OCI-LY1 (cell line): Measurements from ENCODE around the gene CBLB.

Experiments
- H2AFZ ChIP-seq: fragments of 200-600 bp; sonication (generic), shearing (Covaris generic); 2 replicates; pipeline ENCODE4 v1.6.0; 2014; ENCODE audit warnings: antibody characterized with exemption, mild to moderate bottlenecking, low read length
- H3F3A ChIP-seq: fragments of 200-600 bp; sonication (generic), shearing (Covaris generic); 2 replicates; pipeline ENCODE4 v1.6.0; 2014; ENCODE audit warnings: mild to moderate bottlenecking, antibody characterized with exemption, low read length, moderate library complexity; ENCODE audit not compliant: insufficient read depth
- H3K27ac ChIP-seq: fragments of 200-600 bp; sonication (generic); 2 replicates; pipeline ENCODE4 v1.5.1; 2014; ENCODE audit warnings: low read length, mixed run types, mild to moderate bottlenecking, low read depth; ENCODE audit not compliant: poor library complexity, severe bottlenecking
- H3K27me3 ChIP-seq: fragments of 200-600 bp; sonication (generic); 2 replicates; pipeline ENCODE4 v1.6.0; 2014; ENCODE audit warnings: antibody characterized with exemption, mild to moderate bottlenecking, low read length, moderate library complexity; ENCODE audit not compliant: insufficient read depth
- H3K36me3 ChIP-seq: fragments of 200-600 bp; sonication (generic); 2 replicates; pipeline ENCODE4 v1.6.1; 2014; ENCODE audit warnings: mild to moderate bottlenecking, antibody characterized with exemption, low read length, moderate library complexity, mixed read lengths; ENCODE audit not compliant: insufficient read depth
- H3K4me1 ChIP-seq: fragments of 200-600 bp; sonication (generic); 2 replicates; pipeline ENCODE4 v1.5.1; 2014; ENCODE audit warnings: mild to moderate bottlenecking, low read length, moderate library complexity; ENCODE audit not compliant: insufficient read depth, severe bottlenecking
- H3K4me2 ChIP-seq: fragments of 200-600 bp; sonication (generic), shearing (Covaris generic); 2 replicates; pipeline ENCODE4 v1.6.1; 2014; ENCODE audit warnings: low read length
- H3K4me3 ChIP-seq: fragments of 200-600 bp; sonication (generic); 2 replicates; pipeline ENCODE4 v1.5.1; 2014; ENCODE audit warnings: low read length, low read depth, mild to moderate bottlenecking, mixed read lengths; ENCODE audit not compliant: poor library complexity, severe bottlenecking
- H3K79me2 ChIP-seq: fragments of 200-600 bp; shearing (Covaris generic); 2 replicates; pipeline ENCODE4 v1.6.1; 2016; ENCODE audit warnings: mixed run types, low read length, mixed read lengths; ENCODE audit not compliant: insufficient read depth
- H3K9ac ChIP-seq: fragments of 200-600 bp; sonication (generic), shearing (Covaris generic); 2 replicates; pipeline ENCODE4 v1.6.1; 2014; ENCODE audit warnings: mild to moderate bottlenecking, low read length, mixed read lengths
- H3K9me2 ChIP-seq: fragments of 200-600 bp; sonication (generic), shearing (Covaris generic); 2 replicates; pipeline ENCODE4 v1.6.1; 2014; ENCODE audit warnings: low read depth, mild to moderate bottlenecking, low read length, mixed read lengths
- H3K9me3 ChIP-seq: fragments of 200-600 bp; shearing (Covaris generic); 2 replicates; pipeline ENCODE4 v1.6.1; 2014; ENCODE audit warnings: low read length, mixed read lengths
- H4K20me1 ChIP-seq: fragments of 200-600 bp; sonication (generic), shearing (Covaris generic); 2 replicates; pipeline ENCODE4 v1.6.0; 2016; ENCODE audit warnings: mild to moderate bottlenecking, low read length; ENCODE audit not compliant: insufficient read depth
- CTCF ChIP-seq: fragments of 200-600 bp; sonication (generic), shearing (Covaris generic); IDR thresholded peaks from 2 replicates; pipeline ENCODE4 v1.5.1; 2017; ENCODE audit warnings: mild to moderate bottlenecking, antibody characterized with exemption, low read length, moderate library complexity, mixed read lengths
- EZH2 ChIP-seq: fragments of 200-600 bp; sonication (generic), shearing (Covaris generic); IDR thresholded peaks from 2 replicates; pipeline ENCODE4 v1.8.0; 2017; ENCODE audit warnings: borderline replicate concordance, mixed run types, mild to moderate bottlenecking, antibody characterized with exemption, low read length, moderate library complexity, mixed read lengths

CBLB gene

DNA sequence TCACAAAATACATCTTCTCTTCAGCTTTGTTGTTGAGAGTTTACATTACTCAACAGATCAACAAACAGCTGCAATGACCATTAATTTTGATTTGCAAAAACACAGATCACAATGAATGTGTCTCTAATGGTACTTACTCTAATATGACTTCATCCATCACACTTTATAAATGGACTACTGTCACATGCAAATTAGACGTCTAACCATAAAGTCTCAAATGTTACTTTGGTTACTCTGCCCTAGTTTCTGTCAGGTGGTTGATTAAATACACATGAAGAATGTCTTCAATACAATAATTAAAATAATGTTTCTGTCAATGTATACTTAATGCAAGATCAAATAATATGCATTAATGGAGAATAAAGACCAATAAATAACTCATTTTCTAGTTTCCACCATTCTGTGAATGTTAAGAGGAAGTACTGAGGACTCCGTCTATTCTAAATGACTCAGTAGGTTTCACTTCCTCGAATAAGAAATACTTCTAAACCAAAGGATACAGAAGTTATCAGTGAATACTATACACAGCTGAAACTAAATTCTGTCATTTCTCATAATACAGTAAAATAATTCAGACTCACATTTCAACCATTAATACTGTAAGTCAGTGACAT is 145.8 kb downstream of the CBLB start:
- peak overlapping the region; percentile 34 for H3K27ac ChIP-seq
- no peaks in the 10 kb centered on the region for H3K79me2 ChIP-seq
- no peak overlapping the region for H2AFZ ChIP-seq
- no peaks in the 10 kb centered on the region for H3K9me2 ChIP-seq
- TF ChIP-seq EZH2 (no peak), CTCF (no peak)
- peaks cover 22% of the 10 kb centered on the region for H3K4me1 ChIP-seq
- no peaks in the 10 kb centered on the region for H3K27me3 ChIP-seq
- no peak overlapping the region for H3K9ac ChIP-seq
- peaks cover 44% of the 10 kb centered on the region for H3K36me3 ChIP-seq
- H3K4me2 ChIP-seq: peak overlapping the region; percentile 14; the same call in 1 of the 2 replicates
- H3F3A ChIP-seq: no peaks in the 10 kb centered on the region; the same call in 1 of the 2 replicates
- H4K20me1 ChIP-seq: no peaks in the 10 kb centered on the region
- no peaks in the 10 kb centered on the region for H3K9me3 ChIP-seq
- no peak overlapping the region for H3K4me3 ChIP-seq

GRCh38 chr3:105719791-105720190 is 149.0 kb downstream of the CBLB start:
- Histone ChIP-seq H2AFZ (no peak overlapping the region), H3K36me3 (peaks cover 62% of the 10 kb centered on the region), H3F3A (no peaks in the 10 kb centered on the region; the same call in 1 of the 2 replicates)

DNA sequence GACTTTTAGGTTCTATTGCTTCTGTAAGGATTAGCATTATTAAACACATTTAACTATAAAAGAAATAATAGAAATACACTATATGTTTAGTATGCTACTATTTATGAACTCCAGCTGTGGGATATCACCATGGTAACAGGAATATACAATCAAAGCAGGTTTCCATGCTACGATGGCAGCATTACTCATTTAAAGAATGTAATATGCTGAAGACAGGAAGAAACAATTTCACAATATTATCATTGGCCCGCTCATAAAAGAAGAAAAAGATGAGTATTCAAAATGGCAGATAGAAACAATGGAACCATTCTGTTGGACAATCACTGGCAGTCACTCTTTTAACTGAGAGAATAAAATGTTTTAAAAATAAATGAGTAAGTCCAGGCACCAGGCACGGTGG is 153.4 kb downstream of the CBLB start:
- Histone ChIP-seq H3F3A (no peaks in the 10 kb centered on the region), H3K36me3 (peaks cover 87% of the 10 kb centered on the region), H3K4me2 (no peak overlapping the region), H3K9ac (no peak overlapping the region), H3K27ac (no peak overlapping the region), H2AFZ (no peak overlapping the region), H3K79me2 (peaks cover 3% of the 10 kb centered on the region; the same call in 1 of the 2 replicates), H3K27me3 (no peaks in the 10 kb centered on the region), H3K4me3 (no peak overlapping the region), H3K9me3 (no peaks in the 10 kb centered on the region), H4K20me1 (no peaks in the 10 kb centered on the region), H3K4me1 (no peaks in the 10 kb centered on the region), H3K9me2 (no peaks in the 10 kb centered on the region)
- TF ChIP-seq CTCF (no peak), EZH2 (no peak)

More at GRCh38 chr3:105719791-105720190, 149.0 kb downstream of the CBLB start:
- H4K20me1 ChIP-seq: no peaks in the 10 kb centered on the region
- TF ChIP-seq EZH2 (no peak), CTCF (no peak)
- H3K9ac ChIP-seq: no peak overlapping the region
- H3K4me2 ChIP-seq: no peak overlapping the region
- no peak overlapping the region for H3K4me3 ChIP-seq
- no peak overlapping the region for H3K27ac ChIP-seq
- H3K9me3 ChIP-seq: no peaks in the 10 kb centered on the region
- peaks cover 22% of the 10 kb centered on the region for H3K4me1 ChIP-seq
- no peaks in the 10 kb centered on the region for H3K27me3 ChIP-seq
- H3K9me2 ChIP-seq: no peaks in the 10 kb centered on the region
- no peaks in the 10 kb centered on the region for H3K79me2 ChIP-seq
